ENCODE results near the gene DHX58. TPM values are rescaled to one million over a fixed set of nuclear protein-coding genes. Genes with fewer than 3 reads are reported as not detected.

DHX58 gene
- 3.9 and 5.9 TPM in 2 replicates for total RNA-seq

DNA sequence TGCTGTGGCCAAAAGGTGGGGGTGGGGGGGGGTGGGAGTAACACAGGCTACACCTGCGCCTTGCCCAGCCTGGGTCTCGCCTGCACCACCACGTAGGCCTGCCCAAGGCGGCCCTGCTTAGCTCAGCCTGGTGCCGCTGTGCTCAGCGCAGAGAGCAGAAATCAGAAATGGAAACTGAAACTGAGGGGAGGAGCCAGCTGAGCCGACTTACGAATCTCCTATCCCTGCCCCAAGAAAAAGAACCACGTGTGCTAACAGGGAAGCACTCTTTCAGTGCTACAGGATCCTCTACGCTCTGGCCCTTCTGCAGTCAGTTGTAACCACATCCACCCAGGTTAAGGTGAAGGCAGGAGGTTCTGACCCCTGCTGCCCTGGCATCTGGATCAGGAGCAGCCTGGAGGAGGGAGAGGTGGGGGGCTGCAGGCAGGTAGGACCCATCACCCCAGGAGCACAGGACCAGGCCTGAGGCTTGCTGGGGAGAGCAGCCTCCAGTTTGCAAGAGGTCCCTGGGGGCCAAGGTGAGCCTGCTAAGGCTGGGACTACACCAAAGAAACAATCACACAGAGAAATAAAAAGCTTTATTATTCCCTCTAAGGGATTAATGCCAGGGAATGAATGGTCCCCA is at the start of gene DHX58:
Gene DHX58 (minus strand): TSS at position 163 of the 625 bp plus-strand sequence. CDS start 822 bp downstream, outside the sequence.

DNA sequence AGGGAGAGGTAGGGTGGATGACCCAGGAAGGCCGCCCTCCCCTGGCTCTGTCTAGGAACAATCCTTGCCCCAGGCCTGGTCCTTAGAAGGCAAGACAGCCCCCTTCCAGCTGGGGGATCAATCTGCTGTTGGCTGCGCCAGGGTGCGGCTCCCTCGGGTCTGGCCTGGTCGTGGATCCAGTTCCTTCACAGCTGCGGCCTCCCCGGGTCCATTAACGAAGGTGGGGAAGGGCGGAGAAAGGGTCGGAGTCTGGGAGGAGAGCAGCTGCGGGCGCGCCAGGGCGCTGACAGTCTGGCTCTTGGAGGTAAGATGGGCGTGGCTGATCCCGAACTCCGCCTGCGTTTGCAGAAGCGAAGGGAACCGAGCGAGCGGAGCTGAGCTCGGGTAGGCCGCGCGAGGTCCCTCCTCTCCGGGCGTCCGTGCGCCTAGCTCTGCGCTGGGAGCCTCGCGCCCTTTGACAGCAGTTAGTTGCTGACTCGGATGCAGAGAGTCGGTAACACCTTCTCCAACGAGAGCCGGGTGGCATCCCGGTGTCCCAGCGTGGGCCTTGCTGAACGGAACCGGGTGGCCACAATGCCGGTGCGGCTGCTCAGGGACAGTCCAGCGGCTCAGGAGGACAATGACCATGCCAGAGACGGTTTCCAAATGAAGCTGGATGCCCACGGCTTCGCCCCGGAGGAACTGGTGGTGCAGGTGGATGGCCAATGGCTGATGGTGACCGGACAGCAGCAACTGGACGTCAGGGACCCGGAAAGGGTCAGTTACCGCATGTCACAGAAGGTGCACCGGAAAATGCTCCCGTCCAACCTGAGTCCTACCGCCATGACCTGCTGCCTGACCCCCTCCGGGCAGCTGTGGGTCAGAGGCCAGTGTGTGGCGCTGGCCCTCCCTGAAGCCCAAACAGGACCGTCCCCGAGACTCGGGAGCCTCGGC is 10.1 kb upstream of the DHX58 start, which contains the start of gene HSPB9:
Gene HSPB9 (plus strand): TSS at position 434 of the 933 bp plus-strand sequence. CDS start 47 bp downstream, at position 481.

DNA sequence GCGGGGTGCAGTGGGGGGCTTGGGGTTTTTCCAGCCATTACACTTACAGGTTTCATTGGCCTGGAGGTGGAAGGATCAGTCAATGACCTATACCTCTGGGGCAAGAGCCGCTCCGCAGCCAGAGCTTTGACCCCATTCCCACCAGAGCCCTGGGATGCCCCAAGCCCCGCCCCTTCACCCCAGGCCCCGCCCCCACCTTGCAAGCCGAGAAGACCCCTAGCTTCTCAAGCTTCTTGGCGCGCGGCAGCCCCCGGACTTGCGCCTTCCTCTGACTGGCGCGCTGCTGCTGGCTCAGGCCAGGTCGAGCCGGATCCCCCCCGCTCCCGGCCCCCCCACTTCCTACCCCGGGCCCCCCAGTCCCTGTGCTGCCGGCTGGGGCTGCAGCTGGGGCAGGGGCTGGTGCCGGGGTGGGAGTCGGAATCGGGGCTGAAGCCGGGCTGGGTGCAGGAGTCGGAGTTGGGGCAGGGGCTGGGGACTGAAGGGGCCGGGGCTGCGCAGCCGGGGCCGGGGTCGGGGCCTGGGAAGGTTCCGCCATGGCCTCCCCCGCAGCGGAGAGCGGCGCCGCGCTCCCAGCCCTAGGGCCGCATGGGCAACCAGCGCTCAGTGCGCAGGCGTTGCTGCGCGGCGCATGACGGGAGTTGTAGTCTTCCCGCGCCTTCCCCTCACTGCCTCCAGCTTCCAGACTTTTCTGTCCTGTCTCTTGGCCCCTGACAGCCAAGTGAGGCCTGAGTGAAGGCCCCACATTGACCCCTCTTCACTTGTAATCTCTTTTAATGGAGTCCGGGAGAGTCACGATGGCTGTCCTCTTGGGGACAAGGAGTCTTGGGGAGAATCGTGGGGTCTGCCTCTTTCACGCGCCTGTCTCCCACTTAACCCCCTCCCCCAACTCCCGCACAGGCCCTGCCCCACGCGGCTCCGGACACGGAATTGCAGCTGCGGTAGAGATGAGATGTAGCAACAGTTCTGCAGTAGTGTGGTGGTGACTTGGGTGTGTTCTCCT is 8.6 kb upstream of the DHX58 start, which contains the start of gene KAT2A:
Gene KAT2A (minus strand): TSS at position 598 of the 1,000 bp plus-strand sequence. CDS start 63 bp downstream, at position 535.

DNA sequence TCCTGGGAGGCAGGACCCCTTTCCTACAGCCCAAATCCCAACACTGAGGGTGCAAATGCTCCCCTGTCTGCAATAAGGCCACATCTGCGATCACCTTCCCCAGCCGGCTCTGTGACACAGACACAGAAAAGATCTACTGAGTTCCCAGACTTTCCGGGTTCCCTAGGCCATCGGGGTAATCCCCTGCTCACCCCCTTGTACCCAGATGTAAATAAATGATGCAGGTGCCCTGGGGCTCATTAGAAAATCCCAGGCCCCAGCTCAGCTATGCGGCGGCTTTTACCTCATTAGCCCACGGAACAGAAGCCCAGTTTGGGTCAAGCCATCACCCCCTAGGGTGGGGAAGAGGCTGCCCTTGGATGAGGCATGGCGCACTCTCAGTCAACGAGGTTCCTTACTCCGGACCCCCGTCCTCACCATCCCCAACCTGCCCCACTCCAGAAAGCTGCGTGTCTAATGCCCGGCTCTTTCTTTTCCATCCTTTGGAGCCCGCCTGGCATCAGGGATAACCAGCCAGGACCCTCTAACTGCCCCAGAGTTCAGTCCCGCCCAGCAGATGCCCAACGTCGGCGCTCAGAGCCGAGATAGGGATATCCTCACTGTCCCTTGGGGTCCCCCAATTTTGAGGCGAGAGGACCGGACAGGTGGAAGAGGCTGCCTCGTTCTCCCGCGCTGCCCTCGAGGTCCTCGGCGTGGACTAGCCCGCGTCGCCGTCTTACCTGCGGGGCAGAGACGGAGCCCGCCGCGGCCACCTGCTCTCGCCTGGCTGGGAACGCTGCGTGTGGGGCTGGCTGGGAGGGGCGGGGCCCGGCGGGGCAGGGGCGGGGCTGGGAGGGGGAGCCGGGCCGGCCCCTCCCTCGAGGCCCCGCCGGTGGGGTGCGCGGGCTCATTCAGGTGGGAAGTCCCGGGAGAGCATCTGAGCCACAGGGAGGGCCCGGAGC is 14.6 kb downstream of the DHX58 start, which contains the start of gene ZNF385C:
Gene ZNF385C (minus strand): TSS at position 783 of the 941 bp plus-strand sequence. CDS start 35,417 bp downstream, outside the sequence.

Other genes starting within 250 kb of the DHX58 start
- 35.5 and 38.2 TPM in 2 replicates for gene KLHL11, start 247.3 kb downstream of the DHX58 start, total RNA-seq
- 309 and 427 TPM in 2 replicates for gene ACLY, start 193.8 kb downstream of the DHX58 start, total RNA-seq
- 0.13 and 0.36 TPM in 2 replicates for gene ODAD4, start 182.1 kb downstream of the DHX58 start, total RNA-seq
- 61.8 and 67.2 TPM in 2 replicates for gene CNP, start 145.9 kb downstream of the DHX58 start, total RNA-seq
- gene DNAJC7, start 95.3 kb downstream of the DHX58 start, total RNA-seq = 93.2 and 95.2 TPM in 2 replicates
- 47.7 and 48.0 TPM in 2 replicates for gene NKIRAS2, start 92.6 kb downstream of the DHX58 start, total RNA-seq
- gene C17orf113, start 62.1 kb downstream of the DHX58 start, total RNA-seq = 0.07 and 0.13 TPM in 2 replicates
- not detected in 2 replicates for gene ZNF385C, start 14.2 kb downstream of the DHX58 start, total RNA-seq
- gene KAT2A, start 8.7 kb upstream of the DHX58 start, total RNA-seq = 16.4 and 19.5 TPM in 2 replicates
- gene HSPB9, start 10.1 kb upstream of the DHX58 start, total RNA-seq = not detected in 2 replicates
- 114 and 162 TPM in 2 replicates for gene RAB5C, start 42.3 kb upstream of the DHX58 start, total RNA-seq
- under 0.01 TPM in 1 of 2 replicates, not detected in the other for gene KCNH4, start 68.4 kb upstream of the DHX58 start, total RNA-seq
- not detected in 2 replicates for gene HCRT, start 72.7 kb upstream of the DHX58 start, total RNA-seq
- gene GHDC, start 81.8 kb upstream of the DHX58 start, total RNA-seq = 8.4 and 11.2 TPM in 2 replicates
- 50.7 and 58.8 TPM in 2 replicates for gene STAT5B, start 163.7 kb upstream of the DHX58 start, total RNA-seq
- 16.9 and 25.6 TPM in 2 replicates for gene STAT5A, start 175.8 kb upstream of the DHX58 start, total RNA-seq